Embryonic facial prominence (tissue), 1 donor: ENCODE results near the gene N4BP3.
A peak's percentile ranks its signal among the peaks of the same experiment; 100 is the strongest.
"Not testable (repeated sequence)": the region's sequence is repeated elsewhere in the genome, so short reads cannot be mapped to it uniquely, and the experiment has no call there.

Experiments used
- DNase-seq: peaks from one replicate; pipeline ENCODE4 v3.0.0-alpha.2; 2016; ENCODE audit errors: extremely low spot score

Gene N4BP3

DNA sequence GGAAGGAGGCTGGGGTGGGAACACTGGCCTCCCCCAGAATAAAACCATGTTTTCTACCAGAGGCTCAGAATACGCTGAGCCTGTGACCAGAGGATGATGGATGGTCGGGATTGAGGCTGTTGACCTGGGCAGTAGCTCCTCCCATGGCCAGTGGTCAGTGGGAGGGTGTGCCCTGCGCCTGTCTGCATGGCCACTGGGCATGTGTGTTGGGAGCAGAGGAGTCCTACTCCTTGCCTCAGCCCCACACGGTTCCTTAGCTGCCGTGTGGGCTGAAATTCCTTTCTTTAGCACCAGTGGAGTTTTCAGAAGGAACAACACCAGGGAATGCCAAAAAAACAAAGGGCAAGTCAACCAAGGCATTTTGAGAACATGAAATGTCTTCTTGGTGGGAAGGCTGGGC lies 9.0 kb downstream of the N4BP3 start:
- DNase-seq: no peak

- no peak for DNase-seq
Measured at GRCh38 chr5:178123094-178123965, 10.0 kb downstream of the N4BP3 start.

GRCh38 chr5:178123966-178124925 lies 10.9 kb downstream of the N4BP3 start:
- no peak for DNase-seq

- no peak for DNase-seq
Measured at GRCh38 chr5:178125253-178125906, 12.0 kb downstream of the N4BP3 start.

- DNase-seq: no peak
Measured at GRCh38 chr5:178126556-178126955, 13.2 kb downstream of the N4BP3 start.

- not testable (repeated sequence) for DNase-seq
Measured at GRCh38 chr5:178127300-178128009, 14.1 kb downstream of the N4BP3 start.

- no peak for DNase-seq
Measured at GRCh38 chr5:178129296-178129695, 16.0 kb downstream of the N4BP3 start.

DNA sequence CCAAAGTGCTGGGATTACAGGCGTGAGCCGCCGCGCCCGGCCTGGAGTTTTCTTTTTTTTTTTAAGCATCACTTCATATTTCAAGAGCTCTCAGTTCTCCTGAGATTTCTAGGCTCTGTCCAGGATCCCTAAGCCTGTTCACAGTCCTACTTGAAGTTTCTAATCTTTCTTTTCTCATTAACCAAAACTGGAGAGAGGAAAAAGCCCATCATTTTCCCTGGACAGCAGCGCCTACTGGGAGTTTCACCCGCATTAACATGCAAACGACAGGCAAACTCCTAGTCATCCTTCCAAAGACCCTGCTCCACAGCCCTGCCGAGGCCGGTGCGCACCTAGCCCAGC lies 16.9 kb downstream of the N4BP3 start:
- DNase-seq: not testable (repeated sequence)

DNA sequence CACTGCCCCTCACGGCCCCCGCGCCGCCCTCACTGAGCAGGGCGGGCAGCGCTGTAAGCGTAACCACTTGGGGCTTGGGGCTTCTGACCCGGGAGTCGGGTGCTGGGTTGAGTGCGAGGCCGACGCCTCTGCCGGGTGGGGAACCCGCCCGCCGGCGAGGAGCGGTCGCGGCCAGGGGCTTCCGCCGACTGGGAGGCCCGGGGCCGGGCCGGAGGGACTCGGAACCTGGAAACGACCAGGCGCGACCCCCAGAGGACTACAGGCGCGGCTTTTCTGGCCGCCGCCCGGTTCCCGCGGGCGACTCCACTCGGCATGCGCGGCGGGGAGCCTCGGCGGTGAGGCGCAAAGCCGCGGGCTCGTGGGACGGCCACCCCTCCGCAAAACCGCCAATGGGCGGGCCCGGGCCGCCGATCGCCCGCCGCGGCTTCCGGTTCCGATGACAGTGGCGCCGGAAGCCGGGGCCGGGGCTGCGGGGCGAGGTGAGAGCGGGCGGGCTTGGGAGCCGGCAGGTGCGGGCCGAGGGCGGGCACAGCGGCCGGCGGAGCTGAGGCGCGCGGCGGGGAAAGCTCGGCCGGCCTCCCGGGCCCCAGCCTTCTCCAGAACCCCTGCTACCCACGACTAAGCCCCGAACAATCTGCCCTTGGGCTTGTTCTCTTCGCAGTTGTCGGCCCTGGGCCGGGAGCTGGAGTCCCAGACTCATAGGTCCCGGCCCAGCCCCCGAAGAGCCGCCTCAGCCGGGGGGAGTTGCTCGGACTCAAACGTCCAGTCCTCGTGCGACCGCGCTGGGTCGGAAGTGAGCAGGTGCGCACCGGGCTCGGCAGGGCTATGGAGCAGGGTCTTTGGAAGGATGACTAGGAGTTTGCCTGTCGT lies 17.5 kb downstream of the N4BP3 start, which contains the start of gene RMND5B:
Gene RMND5B, plus strand, starts transcription at position 439 of the 870 bp plus-strand sequence. CDS start 7,106 bp downstream, outside the sequence.
- DNase-seq: peak; percentile 45

GRCh38 chr5:178131446-178131996 lies 18.2 kb downstream of the N4BP3 start:
- DNase-seq: no peak

DNA sequence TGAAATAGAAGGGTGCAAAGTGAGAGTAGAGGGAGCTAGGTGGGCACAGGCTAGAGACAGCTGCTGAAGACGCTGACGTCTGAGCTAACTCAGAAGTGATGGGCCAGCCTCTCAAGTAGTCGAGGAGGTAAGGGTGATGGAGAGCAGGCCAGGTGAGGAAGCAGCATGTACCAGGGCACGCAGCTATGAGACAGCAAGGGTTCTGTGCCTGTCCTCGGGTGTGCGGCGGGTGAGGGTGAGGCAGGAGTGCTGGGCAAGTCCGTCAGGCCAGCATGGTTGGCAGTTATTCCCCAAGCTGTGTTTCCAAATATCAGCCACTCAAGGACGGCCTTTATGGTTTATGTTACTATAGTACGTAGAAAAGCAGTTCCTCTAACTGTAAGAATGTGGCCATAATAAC lies 23.7 kb downstream of the N4BP3 start:
- DNase-seq: no peak

GRCh38 chr5:178137991-178138390 lies 24.7 kb downstream of the N4BP3 start:
- DNase-seq: no peak

DNA sequence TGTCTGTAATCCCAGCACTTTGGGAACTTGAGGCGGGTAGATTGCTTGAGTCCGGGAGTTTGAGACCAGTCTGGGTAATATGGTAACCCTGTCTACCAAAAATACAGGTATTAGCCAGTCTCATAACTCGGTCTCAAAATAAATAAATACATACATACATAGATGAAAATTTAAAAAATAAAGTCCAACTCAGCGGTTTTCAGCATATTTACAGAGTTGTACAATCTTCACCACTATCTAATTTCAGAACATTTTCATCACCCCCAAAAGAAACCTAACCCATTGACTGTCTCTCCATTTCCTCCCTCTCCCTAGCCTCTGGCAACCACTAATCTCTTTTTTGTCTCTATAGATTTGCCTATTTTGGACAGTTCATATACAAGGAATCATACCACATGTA lies 28.2 kb downstream of the N4BP3 start:
- no peak for DNase-seq

- no peak for DNase-seq
Measured at GRCh38 chr5:178142642-178143041, 29.3 kb downstream of the N4BP3 start.

DNA sequence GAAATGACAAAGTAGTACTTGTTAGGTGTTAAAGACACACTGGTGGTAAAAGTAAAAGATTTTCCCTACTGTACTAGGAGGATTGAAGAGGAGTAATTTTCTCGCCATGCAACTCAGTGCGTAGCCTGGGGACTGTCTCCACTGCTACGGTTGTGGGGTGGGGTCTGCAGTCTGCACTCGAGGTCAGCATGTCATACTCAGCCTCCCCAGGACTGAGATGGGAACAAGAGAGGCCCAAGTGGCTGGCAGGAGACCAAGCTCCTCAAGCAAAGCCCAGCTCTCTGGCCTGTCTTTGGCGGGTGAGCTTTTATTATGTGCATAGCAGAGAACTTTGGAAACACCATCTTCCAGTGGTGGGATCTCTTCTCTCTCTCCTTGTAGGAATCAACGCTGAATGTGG lies 29.9 kb downstream of the N4BP3 start:
- no peak for DNase-seq

DNA sequence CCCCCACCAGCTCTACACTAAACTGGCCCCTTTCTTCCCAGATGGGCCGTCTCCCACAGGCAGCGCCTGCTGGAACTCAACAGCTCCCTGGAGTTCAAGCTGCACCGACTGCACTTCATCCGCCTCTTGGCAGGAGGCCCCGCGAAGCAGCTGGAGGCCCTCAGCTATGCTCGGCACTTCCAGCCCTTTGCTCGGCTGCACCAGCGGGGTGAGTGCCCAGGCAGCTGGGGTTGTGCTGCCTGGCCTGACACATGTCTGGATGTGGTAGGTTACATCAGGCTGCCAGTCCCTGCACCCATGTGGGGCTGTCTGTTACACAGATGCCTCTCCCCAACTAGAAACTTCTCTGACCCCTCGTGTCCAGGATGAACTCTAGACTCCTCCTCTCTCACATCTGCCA lies 30.6 kb downstream of the N4BP3 start:
- no peak for DNase-seq

DNA sequence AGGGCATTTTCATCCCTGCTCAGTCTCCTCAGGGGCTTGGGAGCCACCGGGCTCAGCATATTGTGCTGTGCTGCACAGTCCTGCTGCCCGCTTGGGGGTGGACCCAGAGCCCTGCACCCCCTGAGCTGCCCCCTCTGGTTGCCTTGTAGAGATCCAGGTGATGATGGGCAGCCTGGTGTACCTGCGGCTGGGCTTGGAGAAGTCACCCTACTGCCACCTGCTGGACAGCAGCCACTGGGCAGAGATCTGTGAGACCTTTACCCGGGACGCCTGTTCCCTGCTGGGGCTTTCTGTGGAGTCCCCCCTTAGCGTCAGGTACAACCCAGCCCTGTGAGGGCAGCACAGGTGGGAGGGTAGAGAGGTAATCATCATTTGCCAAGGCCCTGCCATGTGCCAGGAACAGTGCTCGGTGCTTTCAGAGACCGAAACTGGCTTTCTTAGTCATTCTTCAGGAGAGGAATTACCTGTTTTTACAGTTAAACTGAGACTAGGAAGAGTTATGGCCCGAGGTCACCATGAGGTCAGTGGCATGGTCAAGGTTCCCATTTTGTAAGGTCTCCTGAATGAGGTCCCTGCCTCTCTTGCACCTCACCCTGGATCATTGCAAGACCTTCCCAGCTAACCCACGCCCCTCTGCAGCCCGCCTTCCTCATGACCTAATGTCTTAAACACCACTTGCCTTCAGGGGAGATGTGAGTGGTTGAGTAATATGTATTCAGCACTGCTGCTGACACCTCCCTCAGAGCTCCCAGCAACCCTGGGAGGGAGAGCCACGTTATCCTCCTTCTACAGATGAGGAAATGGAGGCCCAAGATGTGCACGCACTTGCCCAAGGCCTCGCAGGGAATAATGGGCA lies 32.9 kb downstream of the N4BP3 start:
- DNase-seq: no peak

GRCh38 chr5:178147406-178147805 lies 34.1 kb downstream of the N4BP3 start:
- DNase-seq: no peak
